CD4-positive, alpha-beta T cell treated with Interleukin-15 for 4 hours (primary cell): ENCODE measurements around the gene ALG14.

Experiments
- DNase-seq: peaks from one replicate; pipeline ENCODE4 v3.0.0-alpha.2; 2020; ENCODE audit warnings: low spot score

ALG14 gene

GRCh38 chr1:94980582-94981574 lies 91.9 kb downstream of the ALG14 start:
- DNase-seq, result no peak

GRCh38 chr1:94979656-94980581 lies 92.8 kb downstream of the ALG14 start:
- DNase-seq, result no peak

- no peak for DNase-seq
These were observed 93.6 kb downstream of the ALG14 start for GRCh38 chr1:94979131-94979530.

GRCh38 chr1:94978401-94978800 lies 94.3 kb downstream of the ALG14 start:
- DNase-seq, result no peak

- DNase-seq, result no peak
These were observed 95.7 kb downstream of the ALG14 start for GRCh38 chr1:94976971-94977548.

GRCh38 chr1:94974824-94975223 lies 97.9 kb downstream of the ALG14 start:
- DNase-seq, result no peak

GRCh38 chr1:94974241-94974640 lies 98.5 kb downstream of the ALG14 start:
- DNase-seq, result no peak

GRCh38 chr1:94973309-94973922 lies 99.3 kb downstream of the ALG14 start:
- no peak for DNase-seq

GRCh38 chr1:94971491-94971924 lies 101.2 kb downstream of the ALG14 start:
- no peak for DNase-seq

GRCh38 chr1:94970783-94971182 lies 102.0 kb downstream of the ALG14 start:
- DNase-seq, result no peak

GRCh38 chr1:94969137-94969536 lies 103.6 kb downstream of the ALG14 start:
- DNase-seq, result no peak

GRCh38 chr1:94966033-94966432 lies 106.7 kb downstream of the ALG14 start:
- no peak for DNase-seq

GRCh38 chr1:94963864-94964263 lies 108.9 kb downstream of the ALG14 start:
- no peak for DNase-seq

GRCh38 chr1:94962409-94963265 lies 110.1 kb downstream of the ALG14 start:
- peak; percentile 12 for DNase-seq

- DNase-seq, result no peak
These were observed 110.8 kb downstream of the ALG14 start for GRCh38 chr1:94961988-94962387.

GRCh38 chr1:94961582-94961981 lies 111.2 kb downstream of the ALG14 start:
- DNase-seq, result no peak

GRCh38 chr1:94958081-94958480 lies 114.7 kb downstream of the ALG14 start:
- DNase-seq, result no peak

- DNase-seq, result no peak
These were observed 116.8 kb downstream of the ALG14 start for GRCh38 chr1:94955767-94956632.

- no peak for DNase-seq
These were observed 118.2 kb downstream of the ALG14 start for GRCh38 chr1:94954263-94955220.
